Smooth muscle cell (in vitro differentiated cells): ENCODE measurements around the gene TRIM33. TPM values are rescaled to one million over a fixed set of nuclear protein-coding genes. Genes with fewer than 3 reads are reported as not detected.
"Not testable (repeated sequence)": the region's sequence is repeated elsewhere in the genome, so short reads cannot be mapped to it uniquely, and the experiment has no call there.

Experiments
- DNase-seq: peaks from one replicate; lab custom pipeline; 2025; ENCODE audit not compliant: unreplicated experiment; lab: John Stamatoyannopoulos, UW
- H2AFZ ChIP-seq: fragments of 200-600 bp; sonication (generic); 2 replicates; pipeline ENCODE4 v1.6.0; 2016; ENCODE audit warnings: antibody characterized with exemption, low read depth, mild to moderate bottlenecking
- H3F3A ChIP-seq: fragments of 200-600 bp; sonication (generic); 2 replicates; pipeline ENCODE4 v1.6.0; 2017; ENCODE audit warnings: antibody characterized with exemption, low read depth
- H3K27ac ChIP-seq: fragments of 200-600 bp; sonication (generic); 2 replicates; pipeline ENCODE4 v1.5.1; 2016; ENCODE audit warnings: low read depth, mild to moderate bottlenecking
- H3K27me3 ChIP-seq: fragments of 200-600 bp; sonication (generic); 2 replicates; pipeline ENCODE4 v1.6.1; 2016; ENCODE audit warnings: low read depth, mild to moderate bottlenecking
- H3K36me3 ChIP-seq: fragments of 200-600 bp; sonication (generic); 2 replicates; pipeline ENCODE4 v1.5.1; 2016; ENCODE audit warnings: low read depth
- H3K4me1 ChIP-seq: fragments of 200-600 bp; sonication (generic); 2 replicates; pipeline ENCODE4 v1.5.1; 2016; ENCODE audit warnings: low read depth
- H3K4me2 ChIP-seq: fragments of 200-600 bp; sonication (generic); 2 replicates; pipeline ENCODE4 v1.6.0; 2016; ENCODE audit warnings: mild to moderate bottlenecking
- H3K4me3 ChIP-seq: fragments of 200-600 bp; sonication (generic); 2 replicates; pipeline ENCODE4 v1.5.1; 2016; ENCODE audit warnings: mild to moderate bottlenecking
- H3K79me2 ChIP-seq: fragments of 200-600 bp; sonication (generic); 2 replicates; pipeline ENCODE4 v1.6.0; 2016; ENCODE audit warnings: low read depth, mild to moderate bottlenecking
- H3K9ac ChIP-seq: fragments of 200-600 bp; sonication (generic); 2 replicates; pipeline ENCODE4 v1.6.0; 2016; ENCODE audit warnings: low read depth
- H3K9me3 ChIP-seq: fragments of 200-600 bp; sonication (generic); replicated peaks from 2 replicates; pipeline ENCODE4 v1.5.1; 2016; ENCODE audit warnings: low read depth
- H4K20me1 ChIP-seq: fragments of 200-600 bp; sonication (generic); 2 replicates; pipeline ENCODE4 v1.6.0; 2016; ENCODE audit warnings: low read depth
- CTCF ChIP-seq: fragments of 200-600 bp; sonication (generic); IDR thresholded peaks from 2 replicates; pipeline ENCODE4 v1.5.1; 2017; ENCODE audit warnings: borderline replicate concordance, mild to moderate bottlenecking, antibody characterized with exemption; ENCODE audit not compliant: insufficient read depth, poor library complexity, severe bottlenecking
- WGBS: methylation state at CpG from one replicate; pipeline ENCODE4 v1.1.7; 2016; ENCODE audit warnings: low lambda C conversion rate; 5-methylcytosine and 5-hydroxymethylcytosine counted together
- polyA plus RNA-seq: library from polyadenylated mRNA; unstranded; fragments of >200 nt; fragmentation: Nextera tagmentation; extraction: Ambion mirVana; gene quantifications from 2 replicates; pipeline ENCODE4 v1.2.1, GENCODE V29; 2016
- total RNA-seq: library from RNA; depleted of rRNA; stranded (reverse); fragments of >200 nt; gene quantifications from 2 replicates; pipeline ENCODE4 v1.2.3, GENCODE V29; 2014

TRIM33 gene
- total and polyA plus RNA-seq, 2 experiments from 2014 or later, result 12.0 to 30.5 TPM

GRCh38 chr1:114367810-114368209 is 143.2 kb downstream of the TRIM33 start:
- no peak for TF ChIP-seq CTCF
- Histone ChIP-seq H3K27ac (no peak overlapping the region), H3K79me2 (no peaks in the 10 kb centered on the region), H3K27me3 (no peaks in the 10 kb centered on the region), H4K20me1 (no peaks in the 10 kb centered on the region), H2AFZ (no peak overlapping the region), H3K9ac (no peak overlapping the region), H3F3A (no peaks in the 10 kb centered on the region), H3K4me1 (no peaks in the 10 kb centered on the region), H3K9me3 (no peaks in the 10 kb centered on the region), H3K4me2 (no peak overlapping the region), H3K36me3 (no peaks in the 10 kb centered on the region), H3K4me3 (no peak overlapping the region)
- no peak for DNase-seq
- WGBS, result 81% methylated on average over 2 of the region's 2 CpGs

GRCh38 chr1:114363230-114363629 is 147.8 kb downstream of the TRIM33 start:
- H3K79me2 ChIP-seq, H3K27ac ChIP-seq, DNase-seq, H3K4me2 ChIP-seq, H3K9ac ChIP-seq, H3K27me3 ChIP-seq, H3F3A ChIP-seq, H3K9me3 ChIP-seq, H2AFZ ChIP-seq, H3K4me1 ChIP-seq, H3K4me3 ChIP-seq, H3K36me3 ChIP-seq, H4K20me1 ChIP-seq: not testable (repeated sequence)
- 87% methylated on average over 2 of the region's 2 CpGs for WGBS

- Histone ChIP-seq H3K27me3 (no peaks in the 10 kb centered on the region), H4K20me1 (no peaks in the 10 kb centered on the region), H3K4me2 (no peak overlapping the region), H3K79me2 (no peaks in the 10 kb centered on the region), H3K4me1 (no peaks in the 10 kb centered on the region), H3K4me3 (no peak overlapping the region), H3F3A (no peaks in the 10 kb centered on the region), H3K9me3 (no peaks in the 10 kb centered on the region), H3K36me3 (no peaks in the 10 kb centered on the region), H3K27ac (no peak overlapping the region), H2AFZ (no peak overlapping the region), H3K9ac (no peak overlapping the region)
- no peak for DNase-seq
- 81% methylated on average over 1 of the region's 1 CpG for WGBS
- no peak for TF ChIP-seq CTCF
These were observed 151.2 kb downstream of the TRIM33 start for GRCh38 chr1:114359791-114360190.

GRCh38 chr1:114355240-114355639 is 155.8 kb downstream of the TRIM33 start:
- no peak for TF ChIP-seq CTCF
- Histone ChIP-seq H3K27me3 (no peaks in the 10 kb centered on the region), H3K27ac (no peak overlapping the region), H4K20me1 (no peaks in the 10 kb centered on the region), H3K79me2 (no peaks in the 10 kb centered on the region), H3K9me3 (no peaks in the 10 kb centered on the region), H3K4me1 (no peaks in the 10 kb centered on the region), H3K9ac (no peak overlapping the region), H3F3A (no peaks in the 10 kb centered on the region), H2AFZ (no peak overlapping the region), H3K4me3 (no peak overlapping the region), H3K4me2 (no peak overlapping the region), H3K36me3 (no peaks in the 10 kb centered on the region)
- WGBS, result 93% methylated on average over 3 of the region's 3 CpGs
- DNase-seq, result no peak
